Right renal cortex interstitium (tissue), 3 donors: ENCODE data around the gene ACSS1. TPM values are rescaled to one million over a fixed set of nuclear protein-coding genes. Genes with fewer than 3 reads are reported as not detected.

Experiments
- DNase-seq, 3 donors: peaks; one replicate each; pipeline ENCODE4 v3.0.0-alpha.2; 2013; ENCODE audit warnings: low read depth in 3 of 3, low spot score in 2 of 3
- polyA plus RNA-seq, 3 donors: library from polyadenylated mRNA; unstranded; fragments of 120-200 nt; gene quantifications; one replicate each; pipeline ENCODE4 v1.2.1, GENCODE V29; 2013; ENCODE audit not compliant: insufficient read length in 3 of 3

The ACSS1 gene
- polyA plus RNA-seq, 3 donors = 29.2 to 35.3 (median 29.6) TPM

DNA sequence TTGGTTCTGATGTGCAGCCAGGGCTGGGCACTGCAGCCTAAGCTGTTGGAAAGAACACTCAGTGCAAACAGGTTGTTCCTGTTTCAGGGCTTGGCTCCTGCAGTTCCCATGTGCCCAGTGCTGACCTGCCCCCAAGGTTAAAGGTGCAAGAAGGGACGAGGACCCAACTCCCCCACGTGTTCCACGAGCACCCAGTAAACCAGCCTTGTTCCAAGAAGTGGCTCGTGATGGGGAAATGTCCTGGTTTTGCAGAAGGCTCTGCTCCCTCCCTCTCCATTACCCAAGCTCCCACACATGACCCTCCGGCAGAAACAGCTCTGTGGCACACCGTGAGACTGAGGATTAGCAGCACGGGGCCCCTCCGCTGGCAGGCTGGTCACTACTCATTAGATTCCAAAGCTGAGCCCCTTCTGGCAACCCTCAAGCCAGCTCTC, 9.4 kb downstream of the ACSS1 start:
- no peak for DNase-seq

DNA sequence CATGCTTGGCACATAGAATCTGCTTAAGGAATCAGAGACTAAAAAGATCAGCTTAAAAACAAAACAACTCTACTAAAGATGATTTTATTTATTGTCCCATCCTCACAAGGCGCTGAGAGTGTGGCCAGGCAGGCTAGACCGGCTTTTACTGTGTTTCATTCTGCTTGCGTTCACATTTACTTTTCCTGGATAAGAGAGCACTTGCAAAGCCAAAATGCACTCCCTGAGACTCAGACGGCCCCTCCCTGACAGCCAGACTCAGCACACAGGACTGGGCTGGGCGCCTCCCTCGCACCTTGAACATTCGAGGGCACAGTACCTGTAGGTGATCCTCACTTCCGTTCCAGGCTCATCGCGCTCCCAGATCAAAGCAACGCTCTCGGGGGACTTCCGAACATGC, 10.2 kb downstream of the ACSS1 start:
- no peak for DNase-seq

DNA sequence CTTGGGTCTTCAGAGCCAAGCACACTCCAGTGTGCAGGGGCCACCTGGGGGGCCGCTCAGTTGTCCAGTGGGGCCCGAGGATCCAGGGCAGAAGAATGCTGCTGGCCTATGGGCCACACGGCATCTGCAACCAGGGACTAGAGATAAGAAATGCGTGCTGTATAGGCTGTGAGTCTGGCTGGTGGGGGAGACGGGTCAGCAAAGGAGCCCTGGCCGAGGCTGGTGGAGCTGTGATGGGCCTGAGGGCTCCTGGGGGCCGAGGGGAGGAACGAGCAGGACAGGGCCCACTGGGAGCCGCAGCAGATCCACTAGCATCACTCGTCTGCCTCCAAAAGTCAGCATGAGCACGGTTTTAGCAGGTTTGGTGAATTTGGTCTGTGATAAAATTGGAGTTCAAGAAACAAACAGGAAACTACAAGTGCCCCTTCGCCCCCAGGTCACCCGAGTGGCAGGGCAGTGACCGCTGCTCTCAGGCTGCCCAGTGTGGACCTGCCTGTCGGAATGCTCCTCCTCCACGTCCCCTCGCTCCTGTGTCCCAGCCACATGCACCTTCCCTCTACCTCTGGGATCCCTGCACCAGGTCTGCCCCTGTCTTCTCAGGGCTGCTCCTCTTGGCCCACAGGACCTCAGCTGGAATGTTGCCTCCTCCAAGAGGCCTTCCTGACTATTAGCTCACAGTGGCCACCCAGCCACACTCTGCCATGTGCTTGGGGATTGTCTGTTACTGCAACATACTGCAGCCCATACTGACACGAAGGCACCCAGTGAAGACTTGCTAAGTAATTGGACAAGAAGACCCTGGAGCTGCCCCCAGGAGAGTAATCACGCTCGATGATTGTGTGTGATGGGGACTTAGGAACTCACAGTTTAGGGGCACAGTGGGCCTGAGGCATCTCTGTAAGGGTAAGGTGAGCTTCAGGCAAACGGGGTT, 10.9 kb downstream of the ACSS1 start:
- DNase-seq = no peak

DNA sequence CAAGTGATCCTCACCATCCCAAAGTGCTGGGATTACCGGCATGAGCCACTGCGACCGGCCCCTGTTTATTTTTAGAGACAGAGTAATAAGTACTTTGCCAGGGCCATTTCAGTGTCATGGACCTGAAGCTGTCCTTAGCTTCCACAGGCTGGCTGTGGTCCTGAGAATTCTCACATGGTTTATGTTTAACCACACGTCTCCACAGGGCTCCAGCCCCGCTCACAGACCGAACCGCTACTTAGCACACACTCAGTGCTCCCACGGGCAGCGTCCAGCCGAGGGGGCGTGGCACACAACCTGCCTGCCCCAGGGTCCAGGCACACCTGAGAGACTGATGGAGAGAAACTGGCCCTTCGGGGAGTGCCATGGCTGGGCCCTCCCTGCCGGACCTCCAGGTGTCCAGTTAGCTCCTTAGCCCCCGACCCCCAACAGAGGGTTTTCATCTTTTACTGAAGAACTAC, 11.7 kb downstream of the ACSS1 start:
- no peak for DNase-seq

DNA sequence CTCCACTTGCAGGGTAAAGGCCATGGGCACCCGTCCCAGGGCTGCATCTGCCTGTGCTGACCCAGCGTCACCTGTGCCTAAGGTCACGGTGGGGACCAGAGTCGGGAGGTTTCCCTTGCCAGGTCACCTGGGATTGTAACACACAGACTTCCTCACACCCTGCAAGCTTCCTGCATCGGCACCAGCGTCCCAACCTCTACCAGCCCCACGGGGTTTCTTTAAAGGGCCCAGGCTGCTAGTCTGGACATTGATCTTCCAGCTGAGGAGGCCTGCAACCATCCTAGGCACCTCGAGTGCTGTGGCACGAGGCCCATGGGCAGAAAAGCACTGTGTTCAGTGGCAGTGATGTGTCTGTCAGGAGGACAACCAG, 12.6 kb downstream of the ACSS1 start:
- no peak for DNase-seq

DNA sequence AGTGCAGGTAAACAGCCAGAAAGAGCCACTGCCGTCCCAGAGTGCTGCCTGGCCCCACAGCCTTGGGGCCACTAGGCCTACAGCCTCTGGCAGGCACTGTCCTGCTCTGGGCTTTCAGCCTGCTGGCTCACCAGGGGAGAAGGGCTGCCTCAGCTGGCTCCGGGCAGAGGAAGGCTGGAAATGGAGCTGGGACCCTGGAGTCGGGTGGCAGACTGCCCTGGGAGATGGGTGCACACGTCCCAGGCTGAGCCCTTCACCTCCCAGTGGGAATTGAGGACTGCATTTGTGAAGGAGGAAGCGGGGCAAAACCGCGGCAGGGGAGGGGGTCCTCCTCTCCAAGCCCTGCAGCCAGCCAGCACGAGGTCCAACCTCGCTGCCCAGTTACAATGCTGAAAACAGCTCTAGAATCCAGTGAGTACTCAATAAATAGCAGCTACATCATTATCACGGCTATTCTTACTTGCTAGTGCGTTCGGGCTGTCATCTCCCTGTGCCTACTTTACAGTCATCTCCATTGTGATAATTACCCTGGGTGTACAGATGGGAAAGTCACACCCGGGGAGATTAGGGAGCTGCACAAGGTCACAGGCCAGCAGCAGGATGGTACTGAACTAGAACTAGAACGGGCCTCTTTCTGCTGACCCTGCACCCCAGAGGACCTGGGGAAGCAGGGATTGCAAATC, 13.1 kb downstream of the ACSS1 start:
- DNase-seq = no peak

DNA sequence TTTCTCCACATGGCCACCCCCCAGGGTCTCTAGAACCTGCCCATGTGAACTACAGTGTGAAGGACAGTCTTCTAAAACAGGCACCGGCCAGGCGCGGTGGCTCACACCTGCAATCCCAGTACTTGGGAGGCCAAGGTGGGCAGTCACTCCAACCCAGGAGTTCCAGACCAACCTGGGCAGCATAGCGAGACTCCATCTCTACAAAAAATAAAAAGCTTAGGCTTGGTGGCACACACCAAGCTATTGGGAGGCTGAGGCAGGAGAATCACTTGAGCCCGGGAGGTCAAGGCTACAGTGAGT, 13.7 kb downstream of the ACSS1 start:
- no peak for DNase-seq

DNA sequence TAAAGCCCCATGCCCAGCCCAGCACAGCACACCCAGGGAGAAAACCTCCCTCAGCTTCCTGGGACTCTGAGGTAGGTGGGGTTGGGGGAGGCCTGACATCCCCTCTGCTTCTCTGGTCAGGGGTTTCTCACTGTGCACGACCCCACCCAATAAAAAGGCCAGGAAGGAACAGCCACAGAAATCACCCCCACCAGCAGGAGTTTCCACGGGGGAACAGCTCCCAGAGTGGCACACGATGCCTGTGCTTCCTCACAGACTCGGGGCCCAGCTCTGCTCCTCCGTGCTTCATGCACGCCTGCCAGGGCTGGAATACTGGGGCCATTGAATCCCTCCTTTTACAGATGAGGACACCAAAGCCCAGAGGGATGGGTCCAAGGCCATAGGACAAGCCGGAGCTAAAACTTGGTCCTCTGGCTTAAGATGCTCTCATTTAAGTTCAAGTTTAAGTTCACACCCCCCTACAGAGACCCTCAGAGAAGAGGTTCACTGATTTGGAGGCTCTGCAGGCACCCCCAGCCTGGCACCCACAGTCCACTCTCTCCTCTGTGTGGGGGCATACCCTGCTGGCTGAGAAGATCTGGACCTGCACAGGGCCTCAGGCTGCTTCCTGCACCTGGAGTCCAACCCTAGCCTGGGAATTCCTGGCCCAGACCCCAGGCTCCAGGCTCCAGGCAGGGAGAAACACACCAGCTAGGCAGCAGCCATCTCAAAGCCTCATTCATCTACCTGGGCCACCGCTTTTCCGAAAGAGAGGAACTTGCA, 14.3 kb downstream of the ACSS1 start:
- no peak for DNase-seq

DNA sequence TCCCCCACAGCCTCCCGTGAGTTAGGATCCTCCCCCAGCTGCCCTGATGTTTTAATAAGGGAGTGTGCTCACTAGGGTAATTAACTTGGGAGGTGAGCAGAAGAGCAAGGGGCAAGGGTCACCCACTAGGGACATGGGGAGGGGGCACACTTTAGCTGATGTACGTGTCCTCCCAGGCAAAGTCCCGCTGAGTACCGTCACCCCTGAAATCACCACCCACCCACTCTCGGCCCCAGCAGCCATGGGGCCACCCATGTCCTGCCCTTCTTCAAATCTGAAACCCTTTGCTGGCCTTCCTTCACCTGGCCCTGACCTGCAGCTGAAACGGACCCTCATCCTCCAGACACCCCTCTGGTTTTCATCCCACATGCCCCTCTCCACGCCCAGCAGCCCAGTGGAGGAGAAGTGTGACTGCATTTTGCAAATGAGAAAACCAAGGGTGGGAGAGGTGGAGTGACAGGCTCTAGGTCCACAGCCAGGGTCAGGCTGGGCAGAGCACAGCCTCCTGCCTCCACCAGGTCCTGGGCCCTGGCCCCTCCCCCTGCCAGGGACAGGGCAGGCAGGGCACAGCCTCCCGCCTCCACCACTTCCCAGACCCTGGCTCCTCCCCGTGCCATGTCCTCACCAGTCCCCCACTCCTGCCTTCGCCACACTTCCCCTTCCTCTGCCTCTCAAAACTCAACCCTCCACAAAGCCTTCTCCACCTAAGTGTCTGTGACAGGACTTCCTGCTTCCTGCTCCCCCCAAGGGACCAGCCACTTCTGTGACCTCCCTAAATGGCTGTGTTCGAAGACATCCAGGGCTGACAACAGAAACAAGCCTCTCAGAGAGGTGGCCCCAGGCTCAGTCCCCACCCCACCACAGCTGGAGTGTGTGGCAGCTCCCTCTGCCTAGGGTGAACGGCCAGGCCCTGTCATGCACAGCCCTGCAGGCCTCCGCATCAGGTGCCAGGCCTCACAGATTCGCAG, 15.1 kb downstream of the ACSS1 start:
- no peak for DNase-seq

DNA sequence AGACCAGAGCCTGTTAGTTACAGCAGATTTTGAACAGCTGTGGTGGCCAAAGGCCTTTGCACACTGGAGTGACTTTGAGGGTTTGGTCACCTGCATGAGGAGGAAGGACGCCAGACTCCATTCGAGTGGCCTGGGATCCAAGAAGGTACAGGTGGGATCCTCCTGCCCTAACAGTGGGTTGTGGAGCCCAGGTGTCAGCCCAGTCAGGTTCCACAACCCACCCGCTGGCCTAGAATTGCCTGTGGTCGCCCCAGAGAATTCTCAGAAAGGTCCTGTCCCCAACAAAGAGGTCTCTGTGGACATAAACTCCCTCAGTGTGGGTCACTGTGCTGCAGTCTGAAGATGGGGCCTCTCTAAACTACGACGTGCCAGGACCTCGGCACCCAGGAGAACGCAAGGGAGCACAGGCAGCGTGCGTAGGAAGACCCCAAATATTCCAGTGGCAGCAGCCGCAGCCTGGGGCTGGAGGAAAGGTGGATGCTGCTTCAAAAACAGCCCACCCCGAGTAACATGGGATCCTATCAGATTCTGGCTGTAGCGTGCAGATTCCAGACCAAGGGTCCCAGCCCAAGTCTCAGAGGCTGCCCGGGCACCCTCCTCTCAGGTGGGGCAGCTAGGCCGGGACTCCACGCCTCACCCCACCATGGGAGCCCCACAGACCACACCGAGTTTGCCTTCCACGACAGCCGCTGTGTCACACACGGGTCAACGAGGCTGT, 16.0 kb downstream of the ACSS1 start:
- DNase-seq = no peak

DNA sequence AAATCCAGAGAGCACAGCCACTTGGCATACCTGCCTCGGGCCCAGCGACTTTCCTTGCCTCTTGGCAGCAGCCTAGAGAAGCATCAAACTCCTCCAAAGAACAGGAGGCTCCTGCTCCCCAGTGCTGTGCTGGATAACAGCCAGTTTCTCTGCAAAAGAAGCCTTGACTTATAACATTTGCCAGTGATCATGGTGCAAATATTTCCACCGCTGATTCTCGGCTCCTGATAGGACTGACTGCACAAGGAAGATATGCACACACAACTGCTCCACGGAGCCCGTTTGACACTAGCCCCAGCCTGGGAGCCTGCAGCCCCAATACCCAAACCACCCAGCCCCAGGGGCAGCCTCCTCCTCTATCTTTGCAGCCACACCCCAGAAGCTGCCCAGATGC, 17.5 kb downstream of the ACSS1 start:
- no peak for DNase-seq

DNA sequence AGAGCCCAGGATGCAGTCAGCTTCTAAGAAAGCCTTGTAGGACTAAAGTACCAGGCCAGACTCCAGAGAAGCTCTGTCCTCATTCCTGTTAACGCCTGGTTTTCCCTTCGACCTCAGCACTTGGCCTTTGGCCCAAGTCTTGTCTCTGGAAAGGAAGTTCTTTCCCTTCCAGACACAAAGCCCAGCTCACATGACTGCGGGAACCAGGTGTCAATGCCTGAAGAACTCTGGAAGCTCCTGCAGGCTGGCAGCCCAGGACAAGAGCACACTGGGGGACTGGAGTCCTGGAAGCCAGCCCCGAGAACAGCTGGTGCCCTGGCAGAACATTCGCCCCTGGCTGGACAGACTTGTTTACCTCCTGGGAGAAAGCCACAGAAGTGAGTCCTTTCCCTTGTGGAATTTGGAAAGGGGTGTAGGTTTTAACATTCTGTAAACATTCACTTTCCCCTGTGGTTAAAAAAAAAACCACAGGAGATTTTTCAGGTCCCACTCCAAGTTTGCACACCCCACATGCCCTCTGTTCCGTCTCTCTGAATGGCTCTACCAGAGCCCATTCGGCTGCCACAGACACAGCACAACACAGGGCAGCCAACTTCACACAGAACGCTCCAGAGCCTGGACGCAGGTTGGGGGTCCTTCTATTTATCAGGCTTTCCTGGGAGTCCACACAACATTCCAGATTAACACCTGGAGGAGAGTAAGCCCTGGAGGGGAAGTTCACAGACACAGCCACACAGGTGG, 18.1 kb downstream of the ACSS1 start:
- DNase-seq = no peak

DNA sequence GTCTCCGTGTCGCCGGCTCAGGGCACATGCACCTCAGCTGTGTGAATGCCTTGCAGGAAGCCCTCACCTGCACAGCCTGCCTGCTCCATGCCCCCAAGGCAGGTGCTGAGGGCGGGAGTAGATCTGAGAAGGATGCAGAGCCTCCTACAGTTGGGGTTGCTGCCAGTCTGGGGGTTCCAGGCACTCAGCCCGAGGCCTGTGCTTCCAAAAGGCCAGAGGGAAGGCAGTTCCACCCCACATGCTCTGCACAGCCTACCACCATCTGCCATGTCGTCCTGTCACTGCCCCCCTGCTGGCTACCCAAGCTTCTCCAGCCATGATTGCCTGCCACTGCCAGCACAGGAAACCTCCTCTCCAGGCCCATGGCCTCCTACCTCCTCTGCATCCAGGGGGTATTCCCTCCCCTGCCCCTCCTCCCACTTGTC, 19.3 kb downstream of the ACSS1 start:
- DNase-seq = no peak

DNA sequence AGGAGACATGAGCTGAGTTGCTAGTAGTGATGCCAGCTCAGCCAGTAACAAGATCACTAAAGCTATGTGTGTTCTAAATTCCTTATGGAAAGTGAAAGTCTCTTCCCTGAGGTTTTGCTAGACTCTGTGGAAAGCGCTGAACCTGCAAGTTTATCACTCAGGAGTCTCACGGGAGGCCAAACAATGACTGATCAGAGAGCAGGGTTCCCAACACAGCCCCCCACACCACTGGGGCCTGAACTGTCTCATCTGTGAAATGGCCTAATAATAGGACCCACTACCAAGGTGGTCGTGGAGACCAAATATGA, 19.9 kb downstream of the ACSS1 start:
- DNase-seq = no peak

DNA sequence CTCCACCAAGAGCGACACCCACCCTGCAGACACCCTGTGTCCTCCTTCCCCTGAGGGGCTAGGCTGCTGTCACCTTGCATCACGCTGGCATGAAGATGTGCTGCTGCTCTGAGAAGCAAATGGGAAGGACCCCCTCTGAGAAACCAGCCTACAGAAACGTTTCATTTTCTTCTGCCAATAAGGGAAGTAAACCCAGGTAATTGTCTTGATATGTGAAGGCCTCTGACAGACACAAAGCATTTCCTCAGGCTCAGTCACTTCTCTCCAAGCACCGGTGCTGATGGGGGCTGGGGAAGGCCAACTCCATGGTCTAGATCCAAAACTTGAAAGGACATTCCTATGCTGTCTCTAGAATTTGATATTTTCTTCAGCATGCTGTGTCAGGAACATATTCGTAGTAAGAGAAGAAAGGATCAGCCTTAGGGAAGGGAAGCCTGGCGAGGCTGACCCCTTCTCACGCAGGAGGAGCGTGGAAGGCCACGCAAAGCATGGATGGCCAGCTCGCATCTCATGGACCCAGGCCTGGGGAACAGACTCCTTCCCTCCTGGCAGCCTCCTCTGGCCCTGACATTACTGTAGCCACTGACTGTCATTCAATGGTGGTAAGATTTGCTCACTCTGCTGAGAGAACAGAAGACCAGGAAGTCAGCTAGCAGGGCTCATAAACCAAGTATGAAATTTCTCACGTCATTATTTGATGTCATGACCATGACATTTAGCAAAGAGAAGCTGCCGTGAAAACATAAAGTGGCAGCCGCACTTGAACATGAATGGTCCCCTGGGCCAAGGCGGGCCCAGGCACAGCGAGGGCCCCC, 20.4 kb downstream of the ACSS1 start:
- no peak for DNase-seq

DNA sequence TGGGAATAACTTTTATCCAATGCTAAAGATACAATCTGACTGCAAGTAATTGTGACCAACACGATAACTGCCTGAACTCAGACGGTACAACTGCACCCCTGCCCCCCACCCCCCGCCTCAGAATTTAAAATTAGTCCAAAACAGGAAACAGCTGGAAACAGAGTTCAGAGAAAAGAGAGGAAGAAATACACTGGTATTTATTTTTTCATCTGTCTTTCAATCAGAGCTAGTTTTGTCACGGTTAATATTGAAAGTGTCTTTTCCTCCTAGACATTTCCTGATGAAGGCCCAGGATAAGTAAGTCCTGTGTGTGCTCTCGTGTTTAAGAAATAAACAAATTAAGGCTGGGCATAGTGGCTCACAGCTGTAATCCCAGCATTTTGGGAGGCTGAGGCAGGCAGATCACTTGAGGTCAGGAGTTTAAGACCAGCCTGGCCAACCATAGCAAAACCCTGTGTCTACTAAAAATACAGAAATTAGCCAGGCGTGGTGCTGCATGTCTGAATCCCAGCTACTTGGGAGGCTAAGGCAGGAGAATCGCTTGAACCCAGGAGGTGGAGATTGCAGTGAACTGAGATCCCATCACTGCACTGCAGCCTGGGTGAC, 21.5 kb downstream of the ACSS1 start:
- DNase-seq = no peak

DNA sequence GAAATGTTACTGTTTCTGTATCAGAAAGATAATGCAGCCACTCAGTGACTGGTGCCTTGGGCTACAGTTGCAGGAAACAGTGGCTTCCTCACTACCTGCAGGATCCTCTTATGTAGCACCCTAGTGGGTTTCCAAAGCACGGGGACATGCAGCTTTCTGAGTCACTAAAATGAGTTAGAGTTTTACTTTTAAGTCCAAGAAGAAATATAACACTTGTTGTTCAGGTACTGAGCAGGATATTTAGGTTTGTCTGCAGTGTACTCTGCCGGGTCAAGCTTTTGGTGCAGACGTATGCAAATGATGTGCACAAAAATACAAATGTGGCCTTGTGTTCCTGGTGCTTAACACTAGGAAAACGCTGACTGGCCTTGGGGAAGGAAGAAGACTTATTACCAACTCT, 22.0 kb downstream of the ACSS1 start:
- DNase-seq = no peak

DNA sequence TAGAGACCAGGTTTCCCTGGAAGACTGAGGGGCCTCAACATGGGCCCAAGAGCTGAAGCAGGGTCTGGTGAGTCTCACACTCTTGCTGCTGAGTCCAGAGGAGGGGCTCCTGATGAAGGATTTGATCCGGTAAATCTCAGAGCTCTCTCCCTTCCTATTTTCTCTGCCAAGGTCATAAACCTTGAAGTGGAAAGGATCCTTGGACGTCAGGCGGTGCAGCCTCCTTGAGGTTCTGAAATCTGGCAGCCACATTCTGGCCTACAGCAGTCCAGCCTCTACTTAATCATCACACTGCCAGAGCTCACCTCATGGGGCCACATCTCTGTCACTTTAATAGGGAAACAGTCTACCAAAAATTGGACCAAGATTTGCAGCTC, 24.0 kb downstream of the ACSS1 start:
- DNase-seq = no peak
